Ovary (tissue), 9 donors: Measurements from ENCODE around the gene SETD2. TPM values are rescaled to one million over a fixed set of nuclear protein-coding genes. Genes with fewer than 3 reads are reported as not detected.

Source experiments
- DNase-seq, 5 donors: peaks; one replicate each; pipeline ENCODE4 v3.0.0-alpha.2; 2019 to 2020
- H3K27ac ChIP-seq, 2 donors: fragments of 200-600 bp; one replicate each; pipeline versions ENCODE4 v1.5.1 to v1.8.0; 2019 to 2022
- H3K27me3 ChIP-seq: fragments of 200-600 bp; one replicate; pipeline ENCODE4 v1.8.0; 2022
- H3K36me3 ChIP-seq: fragments of 200-600 bp; sonication (generic); one replicate; pipeline ENCODE4 v1.5.1; 2019
- H3K4me1 ChIP-seq: one replicate; pipeline ENCODE4 v1.8.1; 2013; ENCODE audit warnings: mild to moderate bottlenecking, moderate library complexity; ENCODE audit not compliant: insufficient read depth
- H3K4me3 ChIP-seq: fragments of 200-600 bp; sonication (generic); one replicate; pipeline ENCODE4 v1.5.1; 2017
- H3K9me3 ChIP-seq, 2 donors: fragments of 200-600 bp in 1 of 2; sonication (generic) in 1 of 2; one replicate each; pipeline versions ENCODE4 v1.5.1 to v1.8.1; 2013 to 2019; ENCODE audit warnings: mild to moderate bottlenecking in 1 of 2, moderate library complexity in 1 of 2
- EP300 ChIP-seq: sonication (generic); formaldehyde crosslinking; IDR thresholded peaks from one replicate; pipeline ENCODE4 v1.6.1; 2017; ENCODE audit warnings: antibody characterized with exemption
- POLR2A ChIP-seq: fragments of 450-650 bp; IDR thresholded peaks from one replicate; pipeline ENCODE4 v1.6.1; 2017; ENCODE audit warnings: antibody characterized with exemption, mild to moderate bottlenecking, moderate library complexity
- whole genome bisulfite sequencing, 3 donors: extraction: QIAGEN DNeasy Blood & Tissue Kit in 1 of 3; methylation state at CpG; one replicate each; pipeline versions ENCODE4 v1.1.5 to v1.1.7; 2013 to 2017; 5-methylcytosine and 5-hydroxymethylcytosine counted together
- intact Hi-C, 4 donors: fragments of 100-400 bp; cut with DNase I; formaldehyde crosslinking; loops; one replicate each; pipeline versions ENCODE4 v1.11.0 to v1.15.1; 2022 to 2023
- polyA plus RNA-seq, 2 donors: library from polyadenylated mRNA; stranded (reverse); fragments of 200-250 nt in 1 of 2; fragments of 350-450 nt in 1 of 2; fragmentation: Illumina TruSeq in 1 of 2; extraction: RNeasy Lipid Tissue Mini Kit (QIAGEN cat#74804) in 1 of 2; gene quantifications; one replicate each; pipeline ENCODE4 v1.2.3, GENCODE V29; 2013 to 2014
- total RNA-seq, 7 donors: library from RNA; depleted of rRNA in 2 of 7; stranded (reverse); fragments of >200 nt in 2 of 7; fragmentation: NEBNext Ultra II Directional in 3 of 7; extraction: Animal tissue kit (Norgen Biotek cat#: 25700) in 3 of 7; gene quantifications; one replicate each; pipeline versions ENCODE4 v1.1.0 to v1.2.4, GENCODE V29; 2016 to 2023
- TF ChIP-seq, protein P1 (sequence below), 3 donors: fragments of 450-650 bp in 2 of 3; fragments of 200-600 bp in 1 of 3; IDR thresholded peaks; one replicate each; pipeline versions ENCODE4 v1.5.1 to v1.8.0; 2016 to 2022; ENCODE audit warnings: antibody characterized with exemption in 3 of 3, mild to moderate bottlenecking in 1 of 3
- donor health status: DM: no; HTN: no; CAD: no; lungs with moderate emphysema.
- donor health status: DM: no; HTN: no; CAD: no.
- donor health status: Bipolar disorder and iron deficiency.
- donor health status: DM: yes; HTN: yes; CAD: no.
- donor health status: DM: no; HTN: no; CAD: no.
- donor health status: DM: yes; HTN: yes; CAD: no.

SETD2 gene
- total and polyA plus RNA-seq, 9 donors, result 22.9 to 62.9 (median 49.2) TPM

DNA sequence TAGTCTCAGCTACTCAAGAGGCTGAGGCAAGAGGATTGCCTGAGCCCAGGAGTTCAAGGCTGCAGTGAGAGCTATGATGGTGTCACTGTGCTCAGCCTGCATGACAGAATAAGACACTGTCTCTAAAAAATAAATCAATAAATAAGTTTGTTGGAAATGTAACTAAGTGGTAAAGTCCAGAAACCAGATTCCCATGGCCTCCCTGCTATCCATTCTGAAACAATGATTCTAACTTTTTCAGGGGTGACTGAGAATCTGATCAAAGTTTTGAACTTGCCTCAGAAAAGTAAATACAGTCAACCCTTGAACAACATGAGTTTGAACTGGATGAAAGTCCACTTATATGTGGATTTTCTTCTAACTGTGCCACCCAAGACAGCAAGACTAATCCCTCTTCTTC is 98.2 kb downstream of the SETD2 start:
- no peak overlapping the region for H3K4me3 ChIP-seq
- intact Hi-C loops, result no loop called here
- DNase-seq, result no peak
- no peaks in the 10 kb centered on the region for H3K9me3 ChIP-seq
- H3K4me1 ChIP-seq, result no peaks in the 10 kb centered on the region
- no peaks in the 10 kb centered on the region for H3K36me3 ChIP-seq
- TF ChIP-seq EP300 (no peak), POLR2A (no peak)
- TF ChIP-seq, protein P1, sequence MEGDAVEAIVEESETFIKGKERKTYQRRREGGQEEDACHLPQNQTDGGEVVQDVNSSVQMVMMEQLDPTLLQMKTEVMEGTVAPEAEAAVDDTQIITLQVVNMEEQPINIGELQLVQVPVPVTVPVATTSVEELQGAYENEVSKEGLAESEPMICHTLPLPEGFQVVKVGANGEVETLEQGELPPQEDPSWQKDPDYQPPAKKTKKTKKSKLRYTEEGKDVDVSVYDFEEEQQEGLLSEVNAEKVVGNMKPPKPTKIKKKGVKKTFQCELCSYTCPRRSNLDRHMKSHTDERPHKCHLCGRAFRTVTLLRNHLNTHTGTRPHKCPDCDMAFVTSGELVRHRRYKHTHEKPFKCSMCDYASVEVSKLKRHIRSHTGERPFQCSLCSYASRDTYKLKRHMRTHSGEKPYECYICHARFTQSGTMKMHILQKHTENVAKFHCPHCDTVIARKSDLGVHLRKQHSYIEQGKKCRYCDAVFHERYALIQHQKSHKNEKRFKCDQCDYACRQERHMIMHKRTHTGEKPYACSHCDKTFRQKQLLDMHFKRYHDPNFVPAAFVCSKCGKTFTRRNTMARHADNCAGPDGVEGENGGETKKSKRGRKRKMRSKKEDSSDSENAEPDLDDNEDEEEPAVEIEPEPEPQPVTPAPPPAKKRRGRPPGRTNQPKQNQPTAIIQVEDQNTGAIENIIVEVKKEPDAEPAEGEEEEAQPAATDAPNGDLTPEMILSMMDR (IDR thresholded peaks at IDR 0.05), result no peak
- no peak overlapping the region for H3K27ac ChIP-seq
- no peaks in the 10 kb centered on the region for H3K27me3 ChIP-seq

DNA sequence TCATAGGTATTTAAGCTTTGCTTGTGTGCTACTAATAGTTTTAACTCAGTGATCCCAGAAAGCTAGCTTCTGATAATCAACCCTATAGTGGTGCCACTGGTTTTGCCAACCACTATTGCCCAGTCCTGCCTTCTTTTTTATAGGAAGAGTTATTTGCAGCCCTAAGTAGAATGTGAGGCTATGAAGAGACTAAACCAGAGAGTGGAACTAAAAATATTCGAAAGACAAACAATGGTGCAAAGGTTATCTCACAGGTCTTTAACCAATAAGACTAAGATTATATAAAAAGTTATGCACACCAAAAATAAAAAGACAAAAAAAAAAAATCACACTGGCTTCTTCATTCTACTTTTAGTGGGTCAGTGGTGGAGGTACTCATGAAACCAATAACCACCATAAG is 98.9 kb downstream of the SETD2 start:
- intact Hi-C loops, result no loop called here
- no peaks in the 10 kb centered on the region for H3K27me3 ChIP-seq
- no peaks in the 10 kb centered on the region for H3K9me3 ChIP-seq
- no peak for DNase-seq
- H3K4me1 ChIP-seq, result no peaks in the 10 kb centered on the region
- 83 to 94% (median 84%) methylated on average over 1 of the region's 1 CpG for WGBS, 3 donors
- H3K4me3 ChIP-seq, result no peak overlapping the region
- TF ChIP-seq, protein P1 (IDR thresholded peaks at IDR 0.05), result no peak
- no peak for TF ChIP-seq EP300
- TF ChIP-seq POLR2A, result no peak
- H3K27ac ChIP-seq, result no peak overlapping the region
- H3K36me3 ChIP-seq, result no peaks in the 10 kb centered on the region

DNA sequence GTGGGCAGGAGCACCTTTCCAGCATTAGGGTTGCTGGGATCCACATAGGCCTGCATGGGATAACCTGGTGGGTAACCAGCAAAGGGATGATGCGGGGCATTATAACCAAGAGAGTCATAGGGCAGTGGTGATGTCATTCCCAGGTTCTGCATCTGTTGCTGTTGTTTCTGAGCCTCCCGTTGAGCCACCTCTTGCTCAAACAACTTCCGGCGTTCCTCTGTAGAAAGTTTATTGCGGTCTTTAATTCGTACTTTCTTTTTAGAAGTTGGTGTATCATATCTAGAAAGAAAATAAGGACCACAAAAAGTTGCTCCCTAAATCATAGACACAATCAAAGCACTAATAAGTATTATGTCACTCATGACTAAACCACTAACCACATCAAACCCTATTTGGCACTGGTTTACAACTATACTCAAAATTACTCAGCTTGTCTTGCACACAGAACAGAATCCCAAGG is 106.7 kb downstream of the SETD2 start:
- no peak for DNase-seq
- Histone ChIP-seq H3K27me3 (no peaks in the 10 kb centered on the region), H3K9me3 (no peaks in the 10 kb centered on the region), H3K4me3 (no peak overlapping the region), H3K36me3 (no peaks in the 10 kb centered on the region), H3K4me1 (no peaks in the 10 kb centered on the region), H3K27ac (no peak overlapping the region)
- 87 to 94% (median 91%) methylated on average over 6 of the region's 6 CpGs for WGBS, 3 donors
- no peak for TF ChIP-seq EP300
- TF ChIP-seq, protein P1 (IDR thresholded peaks at IDR 0.05), result no peak
- no peak for TF ChIP-seq POLR2A
- intact Hi-C loops, result no loop called here

DNA sequence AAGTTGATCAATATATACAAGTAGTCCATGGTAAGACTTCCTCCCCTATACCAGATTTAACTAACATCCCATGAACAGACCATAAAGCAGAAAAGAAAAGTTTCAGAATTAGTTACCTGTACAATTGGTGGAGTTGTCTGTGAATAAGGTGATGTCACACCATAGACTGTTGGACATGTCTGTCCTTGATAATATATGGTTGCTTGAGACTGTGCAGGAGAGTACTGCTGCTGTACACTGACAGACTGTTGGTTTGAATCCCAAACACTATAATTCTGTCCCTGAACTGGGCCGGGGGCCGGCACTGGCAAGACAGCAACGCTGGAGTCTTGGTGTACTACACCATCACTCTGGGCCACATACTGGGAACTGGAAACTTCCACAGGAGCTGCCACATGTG is 107.2 kb downstream of the SETD2 start:
- WGBS, 3 donors, result 72 to 93% (median 93%) methylated on average over 3 of the region's 3 CpGs
- intact Hi-C loops, result no loop called here
- Histone ChIP-seq H3K9me3 (no peaks in the 10 kb centered on the region), H3K4me1 (no peaks in the 10 kb centered on the region), H3K36me3 (no peaks in the 10 kb centered on the region), H3K4me3 (no peak overlapping the region), H3K27ac (no peak overlapping the region), H3K27me3 (no peaks in the 10 kb centered on the region)
- no peak for DNase-seq
- TF ChIP-seq, protein P1 (IDR thresholded peaks at IDR 0.05), result no peak
- TF ChIP-seq POLR2A (no peak), EP300 (no peak)

DNA sequence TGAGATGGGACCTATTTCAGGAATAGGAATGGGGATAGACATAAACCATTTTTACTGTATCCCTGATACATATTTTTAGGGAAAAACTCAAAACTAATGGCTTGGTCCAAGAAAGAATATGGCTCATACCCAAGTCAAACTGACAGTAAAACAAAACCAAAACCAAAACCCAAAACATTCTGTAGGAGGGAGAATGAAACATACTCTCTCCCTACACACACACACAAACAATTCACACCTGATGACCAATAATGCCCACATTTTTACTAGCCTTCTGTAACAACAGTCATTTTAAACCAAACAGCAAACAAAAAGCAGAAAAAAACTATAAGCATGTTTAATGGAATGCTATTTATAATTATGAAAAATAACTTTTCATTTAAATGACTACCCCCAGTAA is 109.5 kb downstream of the SETD2 start:
- no peak for DNase-seq
- H3K4me1 ChIP-seq, result no peaks in the 10 kb centered on the region
- no peaks in the 10 kb centered on the region for H3K36me3 ChIP-seq
- H3K27me3 ChIP-seq, result no peaks in the 10 kb centered on the region
- H3K27ac ChIP-seq, result no peak overlapping the region
- no peak overlapping the region for H3K4me3 ChIP-seq
- TF ChIP-seq, protein P1 (IDR thresholded peaks at IDR 0.05), result no peak
- no peak for TF ChIP-seq POLR2A
- no peak for TF ChIP-seq EP300
- H3K9me3 ChIP-seq, result no peaks in the 10 kb centered on the region
- intact Hi-C loops, result no loop called here
